Measurements from ENCODE around the gene ESYT1.

The ESYT1 gene

DNA sequence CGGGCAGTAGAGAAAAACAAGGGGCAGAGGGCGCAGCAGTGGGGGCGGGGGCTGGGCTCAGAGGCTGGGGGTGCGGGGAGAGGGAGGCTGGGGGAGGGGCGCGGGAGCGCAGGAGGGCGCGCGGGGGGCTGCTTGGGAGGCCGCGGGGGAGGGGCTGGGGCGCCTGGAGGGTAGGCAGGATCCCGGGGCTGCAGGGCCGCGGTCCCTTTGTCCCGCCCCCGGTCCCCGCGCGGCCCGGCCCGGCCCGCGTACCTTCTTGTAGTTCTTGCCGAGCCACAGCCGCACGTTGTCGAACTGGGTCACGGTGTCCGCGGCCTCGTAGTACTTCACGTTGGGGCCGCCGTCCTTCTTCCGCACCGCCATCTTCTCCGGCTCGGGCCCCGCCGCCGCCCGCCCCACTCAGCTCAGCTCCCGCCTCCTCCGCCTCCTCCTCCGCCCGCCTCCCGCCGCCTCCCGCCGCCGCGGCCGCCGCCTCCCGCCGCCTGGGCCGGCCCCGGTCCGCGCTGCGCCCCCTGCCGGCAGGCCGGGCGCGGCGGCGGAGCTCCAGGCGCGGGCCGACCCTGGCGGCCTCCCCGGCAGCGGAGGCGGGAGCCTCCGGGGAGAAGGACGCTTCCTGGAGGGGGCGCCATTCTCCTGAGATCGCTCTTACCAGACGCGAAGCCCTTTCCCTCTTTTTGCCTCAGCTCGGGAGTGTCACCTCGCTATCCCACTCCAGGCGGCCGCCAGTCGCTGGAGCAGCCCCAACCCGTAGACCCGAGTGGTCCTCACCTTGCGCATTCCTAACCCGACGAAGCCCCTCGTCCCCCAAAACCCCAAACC lies 61.2 kb downstream of the ESYT1 start, which contains the start of gene SMARCC2:
Gene SMARCC2 (minus strand): TSS at position 385 of the 819 bp plus-strand sequence. CDS start 22 bp downstream, at position 363.
- TF ChIP-seq, protein P1, sequence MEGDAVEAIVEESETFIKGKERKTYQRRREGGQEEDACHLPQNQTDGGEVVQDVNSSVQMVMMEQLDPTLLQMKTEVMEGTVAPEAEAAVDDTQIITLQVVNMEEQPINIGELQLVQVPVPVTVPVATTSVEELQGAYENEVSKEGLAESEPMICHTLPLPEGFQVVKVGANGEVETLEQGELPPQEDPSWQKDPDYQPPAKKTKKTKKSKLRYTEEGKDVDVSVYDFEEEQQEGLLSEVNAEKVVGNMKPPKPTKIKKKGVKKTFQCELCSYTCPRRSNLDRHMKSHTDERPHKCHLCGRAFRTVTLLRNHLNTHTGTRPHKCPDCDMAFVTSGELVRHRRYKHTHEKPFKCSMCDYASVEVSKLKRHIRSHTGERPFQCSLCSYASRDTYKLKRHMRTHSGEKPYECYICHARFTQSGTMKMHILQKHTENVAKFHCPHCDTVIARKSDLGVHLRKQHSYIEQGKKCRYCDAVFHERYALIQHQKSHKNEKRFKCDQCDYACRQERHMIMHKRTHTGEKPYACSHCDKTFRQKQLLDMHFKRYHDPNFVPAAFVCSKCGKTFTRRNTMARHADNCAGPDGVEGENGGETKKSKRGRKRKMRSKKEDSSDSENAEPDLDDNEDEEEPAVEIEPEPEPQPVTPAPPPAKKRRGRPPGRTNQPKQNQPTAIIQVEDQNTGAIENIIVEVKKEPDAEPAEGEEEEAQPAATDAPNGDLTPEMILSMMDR (IDR thresholded peaks at IDR 0.05), result peak; percentile 52
- Histone ChIP-seq H3K27ac (peak within 1 kb of the TSS; percentile 89 to 95), H3K4me3 (peak within 1 kb of the TSS; percentile 86)
- DNase-seq (ENCODE audit: low spot score), result peak; percentile 92

- peak; percentile 89 for DNase-seq (ENCODE audit: low spot score)
- H3K27ac ChIP-seq, result peak overlapping the region; percentile 89 to 95
- TF ChIP-seq, protein P1 (IDR thresholded peaks at IDR 0.05), result peak; percentile 17
- H3K4me3 ChIP-seq, result peak overlapping the region; percentile 86
These were observed 62.0 kb downstream of the ESYT1 start for GRCh38 chr12:56189918-56190694.

- H3K27ac ChIP-seq, result peak overlapping the region; percentile 89 to 95
- H3K4me3 ChIP-seq, result peak overlapping the region; percentile 86
- no peak for DNase-seq (ENCODE audit: low spot score)
- TF ChIP-seq, protein P1 (IDR thresholded peaks at IDR 0.05), result no peak
These were observed 62.7 kb downstream of the ESYT1 start for GRCh38 chr12:56190695-56191155.

- H3K4me3 ChIP-seq, result no peak overlapping the region
- TF ChIP-seq, protein P1 (IDR thresholded peaks at IDR 0.05), result no peak
- DNase-seq (ENCODE audit: low spot score), result no peak
- H3K27ac ChIP-seq, result no peak overlapping the region
These were observed 64.5 kb downstream of the ESYT1 start for GRCh38 chr12:56192582-56192981.

DNA sequence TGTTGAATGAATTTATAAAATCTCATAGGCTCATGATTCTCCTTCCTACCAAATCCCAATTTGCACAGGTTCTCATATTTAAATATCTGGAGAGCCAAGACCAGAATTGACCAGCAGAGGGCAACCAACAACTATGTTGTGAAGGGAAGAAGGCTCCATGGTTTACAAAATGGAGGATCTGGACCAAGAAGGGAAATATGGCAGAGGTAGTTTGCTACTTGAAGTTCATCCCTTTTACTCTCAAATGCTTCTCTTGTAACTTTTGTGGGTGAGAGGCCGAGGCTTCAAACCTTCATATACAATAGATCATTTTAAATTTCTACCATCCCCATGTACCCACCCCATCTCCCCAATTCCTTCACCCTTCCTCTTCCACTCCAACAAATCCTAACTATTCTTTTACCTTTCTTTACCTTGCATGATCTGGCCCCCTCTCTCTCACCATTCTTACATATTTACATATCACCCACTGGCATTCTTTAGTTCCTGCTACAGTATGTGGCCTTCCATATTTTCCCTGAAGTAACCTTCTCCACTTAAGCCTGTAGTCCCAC lies 65.0 kb downstream of the ESYT1 start:
- Histone ChIP-seq H3K4me3 (no peak overlapping the region), H3K27ac (peak overlapping the region in 1 of 2 donors; percentile 12)
- no peak for DNase-seq (ENCODE audit: low spot score)
- TF ChIP-seq, protein P1 (IDR thresholded peaks at IDR 0.05), result peak; percentile 48
